Measurements from ENCODE around the gene GIT2.

DNA sequence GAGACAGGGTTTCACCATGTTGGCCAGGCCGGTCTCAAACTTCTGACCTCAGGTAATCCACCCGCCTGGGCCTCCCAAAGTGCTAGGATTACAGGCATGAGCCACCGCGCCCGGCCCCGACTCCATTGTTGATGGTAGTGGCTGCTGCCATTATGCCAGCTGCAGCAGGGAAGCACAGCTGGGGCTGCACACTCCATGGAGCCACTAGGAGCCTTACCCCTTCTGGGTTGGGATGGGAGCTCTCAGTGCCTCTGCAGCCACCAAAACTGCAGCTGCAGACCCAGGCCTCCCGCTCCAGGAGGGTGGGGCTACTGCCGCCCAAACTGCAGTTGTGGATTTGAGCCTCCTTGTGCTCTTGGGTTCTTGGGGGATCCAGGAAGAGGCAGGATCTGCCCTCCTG lies 70.2 kb downstream of the GIT2 start:
- TF ChIP-seq, protein P1, sequence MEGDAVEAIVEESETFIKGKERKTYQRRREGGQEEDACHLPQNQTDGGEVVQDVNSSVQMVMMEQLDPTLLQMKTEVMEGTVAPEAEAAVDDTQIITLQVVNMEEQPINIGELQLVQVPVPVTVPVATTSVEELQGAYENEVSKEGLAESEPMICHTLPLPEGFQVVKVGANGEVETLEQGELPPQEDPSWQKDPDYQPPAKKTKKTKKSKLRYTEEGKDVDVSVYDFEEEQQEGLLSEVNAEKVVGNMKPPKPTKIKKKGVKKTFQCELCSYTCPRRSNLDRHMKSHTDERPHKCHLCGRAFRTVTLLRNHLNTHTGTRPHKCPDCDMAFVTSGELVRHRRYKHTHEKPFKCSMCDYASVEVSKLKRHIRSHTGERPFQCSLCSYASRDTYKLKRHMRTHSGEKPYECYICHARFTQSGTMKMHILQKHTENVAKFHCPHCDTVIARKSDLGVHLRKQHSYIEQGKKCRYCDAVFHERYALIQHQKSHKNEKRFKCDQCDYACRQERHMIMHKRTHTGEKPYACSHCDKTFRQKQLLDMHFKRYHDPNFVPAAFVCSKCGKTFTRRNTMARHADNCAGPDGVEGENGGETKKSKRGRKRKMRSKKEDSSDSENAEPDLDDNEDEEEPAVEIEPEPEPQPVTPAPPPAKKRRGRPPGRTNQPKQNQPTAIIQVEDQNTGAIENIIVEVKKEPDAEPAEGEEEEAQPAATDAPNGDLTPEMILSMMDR (IDR thresholded peaks at IDR 0.05): no peak
- TF ChIP-seq POLR2A (IDR thresholded peaks at IDR 0.05): no peak
- TF ChIP-seq POLR2AphosphoS5 (IDR thresholded peaks at IDR 0.05): no peak

Measured in breast epithelium (tissue), 3 donors.